KMS-11 (cell line): ENCODE data around the gene SLC22A23.

Experiments used
- H2AFZ ChIP-seq: fragments of 200-600 bp; sonication (generic); 2 replicates; pipeline ENCODE4 v1.6.1; 2016; ENCODE audit warnings: antibody characterized with exemption, mixed run types, low read depth
- H3K27ac ChIP-seq: fragments of 200-600 bp; sonication (generic); 2 replicates; pipeline ENCODE4 v1.6.1; 2016; ENCODE audit warnings: mild to moderate bottlenecking, mixed run types
- H3K27me3 ChIP-seq: fragments of 200-600 bp; sonication (generic); 2 replicates; pipeline ENCODE4 v1.6.1; 2017; ENCODE audit warnings: mild to moderate bottlenecking, low read depth, mixed run types, moderate library complexity; ENCODE audit not compliant: insufficient read depth
- H3K36me3 ChIP-seq: fragments of 200-600 bp; sonication (generic); 2 replicates; pipeline ENCODE4 v1.6.1; 2017; ENCODE audit warnings: mild to moderate bottlenecking, mixed run types; ENCODE audit not compliant: insufficient read depth
- H3K4me1 ChIP-seq: fragments of 200-600 bp; sonication (generic); 2 replicates; pipeline ENCODE4 v1.6.1; 2016; ENCODE audit warnings: mild to moderate bottlenecking, low read depth, mixed run types; ENCODE audit not compliant: poor library complexity, severe bottlenecking
- H3K4me2 ChIP-seq: fragments of 200-600 bp; sonication (generic); 2 replicates; pipeline ENCODE4 v1.7.0; 2016; ENCODE audit warnings: mild to moderate bottlenecking, mixed run types
- H3K4me3 ChIP-seq: fragments of 200-600 bp; sonication (generic); IDR thresholded peaks from 2 replicates; pipeline ENCODE4 v1.6.1; 2017; ENCODE audit warnings: low read depth, low read length, mixed read lengths; ENCODE audit not compliant: insufficient read depth
- H3K79me2 ChIP-seq: fragments of 200-600 bp; sonication (generic); 2 replicates; pipeline ENCODE4 v1.6.1; 2016; ENCODE audit warnings: low read depth, mixed run types; ENCODE audit not compliant: insufficient read depth
- H3K9ac ChIP-seq: fragments of 200-600 bp; sonication (generic); 2 replicates; pipeline ENCODE4 v1.6.1; 2016; ENCODE audit warnings: mild to moderate bottlenecking, mixed run types
- H4K20me1 ChIP-seq: fragments of 200-600 bp; sonication (generic); 2 replicates; pipeline ENCODE4 v1.6.1; 2016; ENCODE audit warnings: mild to moderate bottlenecking, mixed run types; ENCODE audit not compliant: insufficient read depth
- CTCF ChIP-seq: fragments of 200-600 bp; sonication (generic); conservative IDR thresholded peaks from 2 replicates; pipeline ENCODE4 v1.6.1; 2017; ENCODE audit warnings: low read depth, mild to moderate bottlenecking, antibody characterized with exemption, low read length, moderate library complexity, mixed read lengths

SLC22A23 gene

DNA sequence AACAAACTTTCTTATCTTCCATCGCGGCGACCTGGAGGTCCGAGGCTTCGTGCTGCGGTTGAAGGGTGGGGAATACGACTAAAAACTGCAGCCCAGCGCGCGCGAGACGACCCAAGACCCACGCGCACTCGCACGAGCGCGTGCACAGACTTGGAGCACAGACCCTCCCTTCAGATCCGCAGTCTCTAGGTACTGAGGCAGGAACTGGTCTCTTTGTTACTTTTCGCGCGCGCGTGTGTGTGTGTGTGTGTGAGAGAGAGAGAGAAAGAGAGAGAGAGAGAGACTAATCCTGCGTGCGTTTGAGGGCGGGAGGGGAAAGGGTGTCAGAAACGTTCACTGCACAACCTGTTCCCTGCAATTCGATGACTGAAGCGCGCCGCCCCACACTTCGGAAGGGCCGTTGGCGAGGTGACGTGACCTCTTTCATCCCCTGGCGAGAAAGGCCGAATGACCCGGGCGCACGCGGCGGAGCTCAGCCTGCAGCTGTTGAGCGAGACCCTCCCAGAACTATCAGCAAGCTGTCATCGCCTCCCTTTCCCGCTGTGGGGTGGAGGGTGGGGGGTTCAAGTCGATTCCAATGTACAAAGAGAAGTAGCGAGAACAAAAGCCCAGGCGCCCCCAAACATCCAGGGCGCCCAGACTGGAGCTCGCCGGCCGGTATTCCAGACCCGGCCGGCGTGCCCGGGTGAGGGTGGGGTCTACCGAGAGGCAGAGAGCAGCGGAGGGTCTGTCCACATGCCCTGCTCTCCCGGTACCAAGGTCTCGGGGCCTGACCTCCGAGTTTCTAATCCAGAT is 227.9 kb downstream of the SLC22A23 start:
- Histone ChIP-seq H3K79me2 (no peaks in the 10 kb centered on the region), H3K4me2 (peak overlapping the region; percentile 37), H3K27me3 (peaks cover 17% of the 10 kb centered on the region; the same call in 1 of the 2 replicates), H3K9ac (no peak overlapping the region), H3K4me1 (peaks cover 19% of the 10 kb centered on the region), H3K27ac (no peak overlapping the region), H2AFZ (peak overlapping the region; percentile 50; the same call in 1 of the 2 replicates), H3K36me3 (no peaks in the 10 kb centered on the region), H3K4me3 (no peak overlapping the region), H4K20me1 (no peaks in the 10 kb centered on the region)
- no peak for TF ChIP-seq CTCF

DNA sequence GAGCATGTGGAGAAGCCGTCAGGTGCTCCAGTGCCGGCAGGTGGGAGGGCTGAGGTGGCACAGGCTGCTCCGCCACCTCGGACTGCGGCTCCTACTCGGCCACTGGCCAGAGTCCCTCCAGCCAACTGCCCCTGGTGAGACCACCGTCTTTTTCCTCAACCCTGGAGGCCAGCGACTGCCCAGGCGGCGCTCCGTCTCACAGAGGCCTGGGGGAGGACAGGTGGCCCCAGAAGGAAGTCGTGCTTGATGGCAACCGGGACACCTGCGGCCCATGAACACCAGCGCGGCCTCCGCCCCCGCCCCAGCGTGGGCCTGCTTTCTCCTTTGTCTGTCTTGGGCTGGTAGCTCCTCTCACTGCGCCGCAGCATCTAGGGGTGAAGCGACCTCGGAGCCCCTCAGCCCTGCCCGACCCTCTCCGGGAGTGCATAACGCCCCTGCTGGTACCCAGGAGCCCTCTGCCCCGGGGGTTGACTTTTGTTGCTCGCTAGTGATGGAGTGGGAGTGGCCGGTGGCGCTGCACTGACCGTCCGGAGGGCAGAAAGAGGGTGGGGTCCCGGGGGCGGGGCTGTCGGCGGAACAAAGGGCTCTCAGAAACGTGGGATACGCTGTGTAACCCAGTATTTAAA is 228.7 kb downstream of the SLC22A23 start:
- no peak overlapping the region for H3K4me3 ChIP-seq
- H3K27me3 ChIP-seq, result peaks cover 17% of the 10 kb centered on the region; the same call in 1 of the 2 replicates
- H3K79me2 ChIP-seq, result no peaks in the 10 kb centered on the region
- H4K20me1 ChIP-seq, result no peaks in the 10 kb centered on the region
- TF ChIP-seq CTCF, result no peak
- peak overlapping the region; percentile 90 for H2AFZ ChIP-seq
- no peak overlapping the region for H3K27ac ChIP-seq
- H3K4me1 ChIP-seq, result peaks cover 27% of the 10 kb centered on the region
- peak overlapping the region; percentile 63; the same call in 1 of the 2 replicates for H3K9ac ChIP-seq
- H3K36me3 ChIP-seq, result no peaks in the 10 kb centered on the region
- H3K4me2 ChIP-seq, result peak overlapping the region; percentile 99

DNA sequence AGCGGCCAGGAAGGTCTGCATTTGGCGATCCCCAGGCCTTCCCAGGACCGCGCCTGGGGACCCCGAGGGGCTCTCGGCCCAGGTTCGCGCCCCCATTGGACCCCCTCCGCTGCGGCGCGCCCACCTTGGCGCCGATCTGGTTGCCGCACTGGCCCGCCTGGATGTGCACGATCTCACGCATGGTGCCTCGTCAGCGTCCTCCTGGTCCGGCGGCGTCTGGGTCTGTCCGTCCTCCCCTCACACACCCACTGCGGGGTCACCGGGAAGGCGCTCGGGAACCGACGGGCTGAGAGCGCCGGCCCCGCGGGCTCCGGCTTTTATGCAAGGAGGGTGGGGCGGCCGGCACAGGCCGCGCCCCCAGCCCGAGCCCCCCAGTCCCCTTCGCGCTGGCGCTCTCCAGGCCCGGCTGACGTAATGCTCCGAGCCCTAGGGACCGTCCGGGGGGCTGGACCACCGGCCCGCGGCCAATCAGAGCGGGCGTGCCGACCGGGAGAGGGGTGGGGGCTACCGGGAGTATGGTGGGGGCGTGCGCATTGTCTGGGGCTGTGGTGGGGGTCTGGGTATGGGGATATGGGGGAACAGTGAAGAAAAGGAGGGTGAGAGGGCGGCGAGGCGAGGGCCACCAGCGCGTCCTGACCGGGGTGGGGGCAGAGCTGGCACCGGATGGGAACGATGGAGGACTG is 229.3 kb downstream of the SLC22A23 start, which contains the start of gene TUBB2B:
Gene TUBB2B, minus strand, starts transcription at position 291 of the 683 bp plus-strand sequence. Its CDS starts 110 bp downstream, at position 181.
- Histone ChIP-seq H3K4me2 (peak within 1 kb of the TSS; percentile 99), H3K27ac (peak within 1 kb of the TSS; percentile 43; the same call in 1 of the 2 replicates), H3K4me1 (peaks cover 34% of the 10 kb centered on the region), H3K27me3 (peaks cover 17% of the 10 kb centered on the region; the same call in 1 of the 2 replicates), H2AFZ (peak within 1 kb of the TSS; percentile 90), H3K4me3 (no peak within 1 kb of the TSS), H4K20me1 (no peaks in the 10 kb centered on the region), H3K79me2 (no peaks in the 10 kb centered on the region), H3K36me3 (no peaks in the 10 kb centered on the region), H3K9ac (peak within 1 kb of the TSS; percentile 63; the same call in 1 of the 2 replicates)
- no peak for TF ChIP-seq CTCF
